Peyer's patch (tissue), 4 donors: ENCODE data around the gene RAPGEF3. TPM values are rescaled to one million over a fixed set of nuclear protein-coding genes. Genes with fewer than 3 reads are reported as not detected.

Experiments
- DNase-seq, 3 donors: peaks; one replicate each; pipeline ENCODE4 v3.0.0-alpha.2; 2017 to 2019
- H3K27ac ChIP-seq, 4 donors: fragments of 200-600 bp; sonication (generic); one replicate each; pipeline ENCODE4 v1.5.1; 2016 to 2019
- H3K27me3 ChIP-seq, 2 donors: fragments of 200-600 bp; sonication (generic); one replicate each; pipeline ENCODE4 v1.5.1; 2019
- H3K36me3 ChIP-seq, 3 donors: fragments of 200-600 bp; sonication (generic); one replicate each; pipeline ENCODE4 v1.5.1; 2016 to 2019
- H3K4me1 ChIP-seq, 4 donors: fragments of 200-600 bp; sonication (generic); one replicate each; pipeline ENCODE4 v1.5.1; 2016 to 2019
- H3K4me3 ChIP-seq, 4 donors: fragments of 200-600 bp; sonication (generic); 1 replicate in 3 of 4; 2 replicates in 1 of 4; pipeline ENCODE4 v1.5.1; 2016 to 2019; ENCODE audit warnings: mild to moderate bottlenecking in 1 of 4
- H3K9me3 ChIP-seq, 4 donors: fragments of 200-600 bp; sonication (generic); one replicate each; pipeline ENCODE4 v1.5.1; 2016 to 2019; ENCODE audit warnings: mild to moderate bottlenecking in 1 of 4
- CTCF ChIP-seq, 6 experiments: fragments of 450-650 bp in 4 of 6; fragments of 200-600 bp in 2 of 6; sonication (generic) in 1 of 6; IDR thresholded peaks; one replicate each; pipeline ENCODE4 v1.5.1; 2017 to 2019; ENCODE audit warnings: antibody characterized with exemption in 6 of 6, mild to moderate bottlenecking in 3 of 6, moderate library complexity in 1 of 6
- POLR2A ChIP-seq, 2 donors: fragments of 450-650 bp; IDR thresholded peaks; one replicate each; pipeline ENCODE4 v1.5.1; 2017; ENCODE audit warnings: antibody characterized with exemption in 2 of 2, mild to moderate bottlenecking in 2 of 2, moderate library complexity in 2 of 2
- total RNA-seq, 4 donors: library from RNA; depleted of rRNA; stranded (reverse); fragments of >200 nt; gene quantifications; one replicate each; pipeline ENCODE4 v1.1.0, GENCODE V29; 2016

RAPGEF3 gene
- total RNA-seq, 4 donors from 2014 or later: 4.9 to 33.0 (median 16.9) TPM

- Histone ChIP-seq H3K36me3 (peaks cover 0 to 29% (median 0%) of the 10 kb centered on the region in 3 donors), H3K9me3 (no peaks in the 10 kb centered on the region), H3K27me3 (no peaks in the 10 kb centered on the region), H3K4me3 (no peak overlapping the region), H3K4me1 (no peaks in the 10 kb centered on the region), H3K27ac (no peak overlapping the region)
- no peak for DNase-seq
- TF ChIP-seq POLR2A (IDR thresholded peaks at IDR 0.05): no peak
- TF ChIP-seq CTCF (IDR thresholded peaks at IDR 0.05): no peak
Measured at GRCh38 chr12:47698631-47699030, 60.0 kb downstream of the RAPGEF3 start.

GRCh38 chr12:47698055-47698454 is 60.6 kb downstream of the RAPGEF3 start:
- TF ChIP-seq CTCF (IDR thresholded peaks at IDR 0.05) (no peak), POLR2A (IDR thresholded peaks at IDR 0.05) (no peak)
- Histone ChIP-seq H3K27ac (no peak overlapping the region), H3K4me1 (no peaks in the 10 kb centered on the region), H3K36me3 (peaks cover 0 to 35% (median 0%) of the 10 kb centered on the region in 3 donors), H3K4me3 (no peak overlapping the region), H3K27me3 (no peaks in the 10 kb centered on the region), H3K9me3 (no peaks in the 10 kb centered on the region)
- DNase-seq: no peak

GRCh38 chr12:47689215-47689614 is 69.5 kb downstream of the RAPGEF3 start:
- Histone ChIP-seq H3K4me1 (no peaks in the 10 kb centered on the region), H3K36me3 (peaks cover 0 to 29% (median 0%) of the 10 kb centered on the region in 3 donors), H3K27ac (no peak overlapping the region), H3K4me3 (no peak overlapping the region), H3K27me3 (no peaks in the 10 kb centered on the region), H3K9me3 (no peaks in the 10 kb centered on the region)
- TF ChIP-seq CTCF (IDR thresholded peaks at IDR 0.05) (no peak), POLR2A (IDR thresholded peaks at IDR 0.05) (no peak)
- no peak for DNase-seq

- no peak for DNase-seq
- Histone ChIP-seq H3K4me1 (no peaks in the 10 kb centered on the region), H3K9me3 (no peaks in the 10 kb centered on the region), H3K4me3 (no peak overlapping the region), H3K27ac (no peak overlapping the region), H3K36me3 (peaks cover 0 to 23% (median 0%) of the 10 kb centered on the region in 3 donors), H3K27me3 (no peaks in the 10 kb centered on the region)
- TF ChIP-seq POLR2A (IDR thresholded peaks at IDR 0.05): no peak
- no peak for TF ChIP-seq CTCF (IDR thresholded peaks at IDR 0.05)
Measured at GRCh38 chr12:47687636-47688035, 71.0 kb downstream of the RAPGEF3 start.

GRCh38 chr12:47686645-47687240 is 71.9 kb downstream of the RAPGEF3 start:
- Histone ChIP-seq H3K36me3 (peaks cover 0 to 18% (median 0%) of the 10 kb centered on the region in 3 donors), H3K4me1 (no peaks in the 10 kb centered on the region), H3K27me3 (no peaks in the 10 kb centered on the region), H3K27ac (no peak overlapping the region), H3K9me3 (no peaks in the 10 kb centered on the region), H3K4me3 (no peak overlapping the region)
- TF ChIP-seq CTCF (IDR thresholded peaks at IDR 0.05) (peak in 4 of 6 experiments; percentile 33 to 55 (median 54)), POLR2A (IDR thresholded peaks at IDR 0.05) (no peak)
- DNase-seq: no peak

Other genes starting within 250 kb of the RAPGEF3 start
- gene RPAP3, start 52.9 kb downstream of the RAPGEF3 start, total RNA-seq: 10 to 100 TPM in 3 of 4 donors, 1 to 10 TPM in 1; 5.4 to 33.8 (median 13.3) TPM
- not detected for gene ENDOU, start 33.4 kb downstream of the RAPGEF3 start, total RNA-seq
- gene SLC48A1, start 14.4 kb upstream of the RAPGEF3 start, total RNA-seq: 10 to 100 TPM; 14.9 to 21.5 (median 15.9) TPM
- 10 to 100 TPM in 3 of 4 donors, 1 to 10 TPM in 1; 9.8 to 80.9 (median 36.8) TPM for gene HDAC7, start 61.0 kb upstream of the RAPGEF3 start, total RNA-seq
- 100 to 1,000 TPM in 3 of 4 donors, 10 to 100 TPM in 1; 75.1 to 193 (median 156) TPM for gene VDR, start 146.1 kb upstream of the RAPGEF3 start, total RNA-seq
- gene TMEM106C, start 204.7 kb upstream of the RAPGEF3 start, total RNA-seq: 100 to 1,000 TPM in 3 of 4 donors, 10 to 100 TPM in 1; 80.9 to 326 (median 241) TPM
- gene COL2A1, start 245.6 kb upstream of the RAPGEF3 start, total RNA-seq: 1 to 10 TPM in 1 of 4 donors, under 1 TPM in 2, not detected in 1; 0.18 to 6.6 (median 0.27) TPM